ENCODE measurements around the gene TMEM44. TPM values are rescaled to one million over a fixed set of nuclear protein-coding genes. Genes with fewer than 3 reads are reported as not detected.

TMEM44 gene
- total RNA-seq, 1 experiment from 2014 or later: 13.7 TPM

DNA sequence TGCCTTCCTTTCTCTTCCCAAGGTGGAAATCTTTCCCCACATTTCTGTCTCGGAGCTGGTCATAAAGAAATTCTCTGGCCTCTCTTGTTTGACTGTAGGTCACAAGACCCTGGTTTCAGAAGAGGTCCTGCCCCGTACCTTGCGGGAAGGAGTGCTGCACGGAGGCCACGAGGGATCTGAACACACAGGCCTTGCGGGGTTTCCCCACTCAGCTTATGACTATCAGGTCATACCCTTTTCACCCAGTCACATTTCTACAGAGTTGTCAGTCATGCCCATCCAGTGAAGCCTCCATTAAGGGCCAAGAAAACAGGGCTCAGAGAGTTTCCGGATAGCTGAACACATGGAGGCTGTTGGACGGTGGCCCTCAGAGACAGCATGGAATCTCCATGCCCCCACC is 91.7 kb downstream of the TMEM44 start (continued):
- TF ChIP-seq TCF7 (CRISPR knock-in tag; IDR thresholded peaks at IDR 0.05; ENCODE audit: low read depth): no peak

DNA sequence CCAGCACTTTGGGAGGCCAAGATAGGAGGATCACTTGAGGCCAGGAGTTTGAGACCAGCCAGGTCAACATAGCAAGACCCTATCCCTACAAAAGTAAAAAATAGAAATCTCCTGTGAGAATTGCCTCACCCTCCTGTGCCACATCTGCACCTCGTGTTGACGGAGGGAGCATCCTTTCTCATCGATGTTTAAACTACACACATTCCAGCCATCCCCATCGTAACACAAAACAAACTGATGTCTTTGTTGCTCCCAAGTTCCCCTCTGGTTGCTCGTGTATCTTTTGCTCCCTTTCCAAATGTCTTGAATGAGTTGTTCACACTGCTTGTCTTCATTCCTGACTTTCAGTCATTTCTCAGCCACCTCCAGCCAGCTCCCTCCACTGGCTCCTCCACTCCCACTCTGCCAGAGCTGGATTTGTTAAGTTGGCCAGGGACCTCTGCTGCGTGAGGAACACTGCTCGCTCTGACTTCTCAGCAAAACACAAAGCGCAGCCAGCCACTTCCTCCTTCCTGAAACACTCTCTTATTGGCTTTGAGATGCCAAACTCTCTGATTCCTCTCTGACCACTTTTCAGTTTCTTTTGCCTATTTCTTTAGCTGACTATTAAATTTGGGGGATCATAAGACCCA is 92.8 kb downstream of the TMEM44 start:
- Mint-ChIP-seq H3K4me1 (no peaks in the 10 kb centered on the region), H3K4me3 (no peak overlapping the region), H3K9me3 (no peaks in the 10 kb centered on the region), H3K36me3 (no peaks in the 10 kb centered on the region), H3K27ac (no peak overlapping the region), H3K27me3 (ENCODE audit: low read depth) (no peaks in the 10 kb centered on the region)
- CTCF ChIA-PET: interaction anchor here (0.6 kb wide), 1 partner anchor 68 kb away, joined by 3 read pairs; no protein-coding TSS in a partner anchor
- DNase-seq (ENCODE audit: low spot score) (no peak), ATAC-seq (no peak)
- 0 out of 2 replicates have a peak, but pooled peaks have one; percentile 47 for TF ChIP-seq GABPB1 (CRISPR knock-in tag; IDR thresholded peaks at IDR 0.05)
- TF ChIP-seq, protein P1, sequence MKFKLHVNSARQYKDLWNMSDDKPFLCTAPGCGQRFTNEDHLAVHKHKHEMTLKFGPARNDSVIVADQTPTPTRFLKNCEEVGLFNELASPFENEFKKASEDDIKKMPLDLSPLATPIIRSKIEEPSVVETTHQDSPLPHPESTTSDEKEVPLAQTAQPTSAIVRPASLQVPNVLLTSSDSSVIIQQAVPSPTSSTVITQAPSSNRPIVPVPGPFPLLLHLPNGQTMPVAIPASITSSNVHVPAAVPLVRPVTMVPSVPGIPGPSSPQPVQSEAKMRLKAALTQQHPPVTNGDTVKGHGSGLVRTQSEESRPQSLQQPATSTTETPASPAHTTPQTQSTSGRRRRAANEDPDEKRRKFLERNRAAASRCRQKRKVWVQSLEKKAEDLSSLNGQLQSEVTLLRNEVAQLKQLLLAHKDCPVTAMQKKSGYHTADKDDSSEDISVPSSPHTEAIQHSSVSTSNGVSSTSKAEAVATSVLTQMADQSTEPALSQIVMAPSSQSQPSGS (CRISPR knock-in tag; IDR thresholded peaks at IDR 0.05; ENCODE audit: borderline replicate concordance, low read depth): no peak
- POLR2A ChIA-PET: no interaction called here

DNA sequence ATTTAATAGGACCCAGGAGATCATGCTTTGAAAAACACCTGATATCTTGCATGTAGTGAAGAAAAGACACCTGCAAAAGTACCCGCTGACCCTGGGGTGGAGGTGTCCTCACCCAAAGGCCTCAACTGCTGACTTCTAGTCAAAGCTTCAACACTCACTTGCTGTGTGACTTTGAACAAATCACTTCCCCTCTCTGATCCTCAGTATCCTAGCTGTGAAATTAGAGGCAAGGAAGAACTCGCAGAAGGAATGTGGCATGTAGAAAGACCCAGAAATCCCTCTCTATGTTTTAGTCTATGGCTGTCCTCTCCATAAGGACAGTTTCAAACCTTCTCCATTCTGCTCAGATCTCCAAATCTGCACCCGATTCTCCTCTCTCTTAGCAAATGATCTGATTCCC is 93.7 kb downstream of the TMEM44 start:
- H3K4me1 Mint-ChIP-seq: no peaks in the 10 kb centered on the region
- no peak overlapping the region for H3K27ac Mint-ChIP-seq
- POLR2A ChIA-PET: no interaction called here
- CTCF ChIA-PET: no interaction called here
- no peak overlapping the region for H3K4me3 Mint-ChIP-seq
- peaks cover 2% of the 10 kb centered on the region for H3K36me3 Mint-ChIP-seq
- ATAC-seq: no peak
- DNase-seq (ENCODE audit: low spot score): no peak
- H3K27me3 Mint-ChIP-seq (ENCODE audit: low read depth): no peaks in the 10 kb centered on the region
- peaks cover 7% of the 10 kb centered on the region for H3K9me3 Mint-ChIP-seq
- TF ChIP-seq, protein P2, sequence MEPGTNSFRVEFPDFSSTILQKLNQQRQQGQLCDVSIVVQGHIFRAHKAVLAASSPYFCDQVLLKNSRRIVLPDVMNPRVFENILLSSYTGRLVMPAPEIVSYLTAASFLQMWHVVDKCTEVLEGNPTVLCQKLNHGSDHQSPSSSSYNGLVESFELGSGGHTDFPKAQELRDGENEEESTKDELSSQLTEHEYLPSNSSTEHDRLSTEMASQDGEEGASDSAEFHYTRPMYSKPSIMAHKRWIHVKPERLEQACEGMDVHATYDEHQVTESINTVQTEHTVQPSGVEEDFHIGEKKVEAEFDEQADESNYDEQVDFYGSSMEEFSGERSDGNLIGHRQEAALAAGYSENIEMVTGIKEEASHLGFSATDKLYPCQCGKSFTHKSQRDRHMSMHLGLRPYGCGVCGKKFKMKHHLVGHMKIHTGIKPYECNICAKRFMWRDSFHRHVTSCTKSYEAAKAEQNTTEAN (CRISPR knock-in tag; IDR thresholded peaks at IDR 0.05): no peak
- TF ChIP-seq TCF7 (CRISPR knock-in tag; IDR thresholded peaks at IDR 0.05; ENCODE audit: low read depth): no peak
- TF ChIP-seq, protein P3, sequence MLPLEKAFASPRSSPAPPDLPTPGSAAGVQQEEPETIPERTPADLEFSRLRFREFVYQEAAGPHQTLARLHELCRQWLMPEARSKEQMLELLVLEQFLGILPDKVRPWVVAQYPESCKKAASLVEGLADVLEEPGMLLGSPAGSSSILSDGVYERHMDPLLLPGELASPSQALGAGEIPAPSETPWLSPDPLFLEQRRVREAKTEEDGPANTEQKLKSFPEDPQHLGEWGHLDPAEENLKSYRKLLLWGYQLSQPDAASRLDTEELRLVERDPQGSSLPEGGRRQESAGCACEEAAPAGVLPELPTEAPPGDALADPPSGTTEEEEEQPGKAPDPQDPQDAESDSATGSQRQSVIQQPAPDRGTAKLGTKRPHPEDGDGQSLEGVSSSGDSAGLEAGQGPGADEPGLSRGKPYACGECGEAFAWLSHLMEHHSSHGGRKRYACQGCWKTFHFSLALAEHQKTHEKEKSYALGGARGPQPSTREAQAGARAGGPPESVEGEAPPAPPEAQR (CRISPR knock-in tag; IDR thresholded peaks at IDR 0.05): no peak
- no peak for TF ChIP-seq ZNF317 (CRISPR knock-in tag; IDR thresholded peaks at IDR 0.05; ENCODE audit: borderline replicate concordance, low read depth)
- no peak for TF ChIP-seq NFE2L1 (CRISPR knock-in tag; IDR thresholded peaks at IDR 0.05)
- TF ChIP-seq TEAD4 (CRISPR knock-in tag; IDR thresholded peaks at IDR 0.05): no peak
- TF ChIP-seq NFYB (CRISPR knock-in tag; conservative IDR thresholded peaks at IDR 0.05; ENCODE audit: low read depth): no peak
- TF ChIP-seq EMX1 (CRISPR knock-in tag; IDR thresholded peaks at IDR 0.05): no peak
- TF ChIP-seq, protein P4, sequence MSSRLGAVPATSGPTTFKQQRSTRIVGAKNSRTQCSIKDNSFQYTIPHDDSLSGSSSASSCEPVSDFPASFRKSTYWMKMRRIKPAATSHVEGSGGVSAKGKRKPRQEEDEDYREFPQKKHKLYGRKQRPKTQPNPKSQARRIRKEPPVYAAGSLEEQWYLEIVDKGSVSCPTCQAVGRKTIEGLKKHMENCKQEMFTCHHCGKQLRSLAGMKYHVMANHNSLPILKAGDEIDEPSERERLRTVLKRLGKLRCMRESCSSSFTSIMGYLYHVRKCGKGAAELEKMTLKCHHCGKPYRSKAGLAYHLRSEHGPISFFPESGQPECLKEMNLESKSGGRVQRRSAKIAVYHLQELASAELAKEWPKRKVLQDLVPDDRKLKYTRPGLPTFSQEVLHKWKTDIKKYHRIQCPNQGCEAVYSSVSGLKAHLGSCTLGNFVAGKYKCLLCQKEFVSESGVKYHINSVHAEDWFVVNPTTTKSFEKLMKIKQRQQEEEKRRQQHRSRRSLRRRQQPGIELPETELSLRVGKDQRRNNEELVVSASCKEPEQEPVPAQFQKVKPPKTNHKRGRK (CRISPR knock-in tag; IDR thresholded peaks at IDR 0.05; ENCODE audit: borderline replicate concordance): no peak
- TF ChIP-seq NR3C1 (CRISPR knock-in tag; conservative IDR thresholded peaks at IDR 0.05; ENCODE audit: low read depth): no peak
- TF ChIP-seq, protein P5, sequence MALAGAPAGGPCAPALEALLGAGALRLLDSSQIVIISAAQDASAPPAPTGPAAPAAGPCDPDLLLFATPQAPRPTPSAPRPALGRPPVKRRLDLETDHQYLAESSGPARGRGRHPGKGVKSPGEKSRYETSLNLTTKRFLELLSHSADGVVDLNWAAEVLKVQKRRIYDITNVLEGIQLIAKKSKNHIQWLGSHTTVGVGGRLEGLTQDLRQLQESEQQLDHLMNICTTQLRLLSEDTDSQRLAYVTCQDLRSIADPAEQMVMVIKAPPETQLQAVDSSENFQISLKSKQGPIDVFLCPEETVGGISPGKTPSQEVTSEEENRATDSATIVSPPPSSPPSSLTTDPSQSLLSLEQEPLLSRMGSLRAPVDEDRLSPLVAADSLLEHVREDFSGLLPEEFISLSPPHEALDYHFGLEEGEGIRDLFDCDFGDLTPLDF (CRISPR knock-in tag; IDR thresholded peaks at IDR 0.05): no peak
- TF ChIP-seq, protein P6, sequence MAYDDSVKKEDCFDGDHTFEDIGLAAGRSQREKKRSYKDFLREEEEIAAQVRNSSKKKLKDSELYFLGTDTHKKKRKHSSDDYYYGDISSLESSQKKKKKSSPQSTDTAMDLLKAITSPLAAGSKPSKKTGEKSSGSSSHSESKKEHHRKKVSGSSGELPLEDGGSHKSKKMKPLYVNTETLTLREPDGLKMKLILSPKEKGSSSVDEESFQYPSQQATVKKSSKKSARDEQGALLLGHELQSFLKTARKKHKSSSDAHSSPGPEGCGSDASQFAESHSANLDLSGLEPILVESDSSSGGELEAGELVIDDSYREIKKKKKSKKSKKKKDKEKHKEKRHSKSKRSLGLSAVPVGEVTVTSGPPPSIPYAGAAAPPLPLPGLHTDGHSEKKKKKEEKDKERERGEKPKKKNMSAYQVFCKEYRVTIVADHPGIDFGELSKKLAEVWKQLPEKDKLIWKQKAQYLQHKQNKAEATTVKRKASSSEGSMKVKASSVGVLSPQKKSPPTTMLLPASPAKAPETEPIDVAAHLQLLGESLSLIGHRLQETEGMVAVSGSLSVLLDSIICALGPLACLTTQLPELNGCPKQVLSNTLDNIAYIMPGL (CRISPR knock-in tag; IDR thresholded peaks at IDR 0.05): no peak
- no peak for TF ChIP-seq ZBTB21 (CRISPR knock-in tag; IDR thresholded peaks at IDR 0.05; ENCODE audit: borderline replicate concordance)
- TF ChIP-seq, protein P7, sequence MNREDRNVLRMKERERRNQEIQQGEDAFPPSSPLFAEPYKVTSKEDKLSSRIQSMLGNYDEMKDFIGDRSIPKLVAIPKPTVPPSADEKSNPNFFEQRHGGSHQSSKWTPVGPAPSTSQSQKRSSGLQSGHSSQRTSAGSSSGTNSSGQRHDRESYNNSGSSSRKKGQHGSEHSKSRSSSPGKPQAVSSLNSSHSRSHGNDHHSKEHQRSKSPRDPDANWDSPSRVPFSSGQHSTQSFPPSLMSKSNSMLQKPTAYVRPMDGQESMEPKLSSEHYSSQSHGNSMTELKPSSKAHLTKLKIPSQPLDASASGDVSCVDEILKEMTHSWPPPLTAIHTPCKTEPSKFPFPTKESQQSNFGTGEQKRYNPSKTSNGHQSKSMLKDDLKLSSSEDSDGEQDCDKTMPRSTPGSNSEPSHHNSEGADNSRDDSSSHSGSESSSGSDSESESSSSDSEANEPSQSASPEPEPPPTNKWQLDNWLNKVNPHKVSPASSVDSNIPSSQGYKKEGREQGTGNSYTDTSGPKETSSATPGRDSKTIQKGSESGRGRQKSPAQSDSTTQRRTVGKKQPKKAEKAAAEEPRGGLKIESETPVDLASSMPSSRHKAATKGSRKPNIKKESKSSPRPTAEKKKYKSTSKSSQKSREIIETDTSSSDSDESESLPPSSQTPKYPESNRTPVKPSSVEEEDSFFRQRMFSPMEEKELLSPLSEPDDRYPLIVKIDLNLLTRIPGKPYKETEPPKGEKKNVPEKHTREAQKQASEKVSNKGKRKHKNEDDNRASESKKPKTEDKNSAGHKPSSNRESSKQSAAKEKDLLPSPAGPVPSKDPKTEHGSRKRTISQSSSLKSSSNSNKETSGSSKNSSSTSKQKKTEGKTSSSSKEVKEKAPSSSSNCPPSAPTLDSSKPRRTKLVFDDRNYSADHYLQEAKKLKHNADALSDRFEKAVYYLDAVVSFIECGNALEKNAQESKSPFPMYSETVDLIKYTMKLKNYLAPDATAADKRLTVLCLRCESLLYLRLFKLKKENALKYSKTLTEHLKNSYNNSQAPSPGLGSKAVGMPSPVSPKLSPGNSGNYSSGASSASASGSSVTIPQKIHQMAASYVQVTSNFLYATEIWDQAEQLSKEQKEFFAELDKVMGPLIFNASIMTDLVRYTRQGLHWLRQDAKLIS (CRISPR knock-in tag; IDR thresholded peaks at IDR 0.05; ENCODE audit: borderline replicate concordance): no peak
- no peak for TF ChIP-seq TEAD1 (CRISPR knock-in tag; IDR thresholded peaks at IDR 0.05)
- TF ChIP-seq ETV6 (CRISPR knock-in tag; IDR thresholded peaks at IDR 0.05): no peak
- TF ChIP-seq, protein P8, sequence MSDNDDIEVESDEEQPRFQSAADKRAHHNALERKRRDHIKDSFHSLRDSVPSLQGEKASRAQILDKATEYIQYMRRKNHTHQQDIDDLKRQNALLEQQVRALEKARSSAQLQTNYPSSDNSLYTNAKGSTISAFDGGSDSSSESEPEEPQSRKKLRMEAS (CRISPR knock-in tag; IDR thresholded peaks at IDR 0.05): no peak

Measured in WTC11 (cell line).